GM19025 (cell line): ENCODE data around the gene BRINP3.
"Not testable (repeated sequence)": the region's sequence is repeated elsewhere in the genome, so short reads cannot be mapped to it uniquely, and the experiment has no call there.

Source experiments
- ATAC-seq: cut with Tn5 transposase; IDR thresholded peaks from one replicate; pipeline ENCODE4 v1.9.1; 2021; ENCODE audit warnings: mild to moderate bottlenecking, low read depth, moderate library complexity; ENCODE audit not compliant: unreplicated experiment

The BRINP3 gene

GRCh38 chr1:190138266-190138665 is 339.4 kb downstream of the BRINP3 start:
- ATAC-seq, result no peak

GRCh38 chr1:190129366-190129765 is 348.3 kb downstream of the BRINP3 start:
- no peak for ATAC-seq

- no peak for ATAC-seq
Observed at GRCh38 chr1:190126728-190127127, 350.9 kb downstream of the BRINP3 start.

GRCh38 chr1:190124068-190124467 is 353.6 kb downstream of the BRINP3 start:
- no peak for ATAC-seq

- not testable (repeated sequence) for ATAC-seq
Observed at GRCh38 chr1:190120564-190120963, 357.1 kb downstream of the BRINP3 start.

GRCh38 chr1:190119683-190120082 is 358.0 kb downstream of the BRINP3 start:
- no peak for ATAC-seq

GRCh38 chr1:190116921-190117320 is 360.7 kb downstream of the BRINP3 start:
- ATAC-seq, result no peak

- no peak for ATAC-seq
Observed at GRCh38 chr1:190104961-190105360, 372.7 kb downstream of the BRINP3 start.

- no peak for ATAC-seq
Observed at GRCh38 chr1:190102757-190103326, 374.8 kb downstream of the BRINP3 start.

GRCh38 chr1:190101756-190102155 is 375.9 kb downstream of the BRINP3 start:
- no peak for ATAC-seq

- no peak for ATAC-seq
Observed at GRCh38 chr1:190098756-190099155, 378.9 kb downstream of the BRINP3 start.

GRCh38 chr1:190098107-190098506 is 379.6 kb downstream of the BRINP3 start:
- ATAC-seq, result no peak

- no peak for ATAC-seq
Observed at GRCh38 chr1:190095596-190095995, 382.1 kb downstream of the BRINP3 start.

GRCh38 chr1:190084552-190084951 is 393.1 kb downstream of the BRINP3 start:
- ATAC-seq, result no peak

GRCh38 chr1:190068304-190068703 is 409.4 kb downstream of the BRINP3 start:
- ATAC-seq, result no peak

GRCh38 chr1:190067592-190067991 is 410.1 kb downstream of the BRINP3 start:
- peak; percentile 57 for ATAC-seq

- ATAC-seq, result no peak
Observed at GRCh38 chr1:190066011-190066410, 411.7 kb downstream of the BRINP3 start.

- ATAC-seq, result no peak
Observed at GRCh38 chr1:190049314-190049713, 428.4 kb downstream of the BRINP3 start.
